ENCODE data around the gene ACADSB.

- TF ChIP-seq CTCF (IDR thresholded peaks at IDR 0.05; ENCODE audit: poor library complexity, severe bottlenecking) (no peak), REST (IDR thresholded peaks at IDR 0.05; ENCODE audit: borderline replicate concordance) (no peak), EP300 (conservative IDR thresholded peaks at IDR 0.05; ENCODE audit: poor library complexity, severe bottlenecking) (no peak), EZH2 (IDR thresholded peaks at IDR 0.05; ENCODE audit: borderline replicate concordance, insufficient read depth, low read length, poor library complexity, severe bottlenecking) (no peak), RAD21 (conservative IDR thresholded peaks at IDR 0.05) (no peak), TAF1 (IDR thresholded peaks at IDR 0.05; ENCODE audit: low read depth) (no peak)
Measured at GRCh38 chr10:123031124-123031523, 22.3 kb downstream of the ACADSB start.
